Measurements from ENCODE around the gene GTF2IRD1.

GRCh38 chr7:74495112-74496086 lies 41.7 kb downstream of the GTF2IRD1 start:
- TF ChIP-seq, protein P1, sequence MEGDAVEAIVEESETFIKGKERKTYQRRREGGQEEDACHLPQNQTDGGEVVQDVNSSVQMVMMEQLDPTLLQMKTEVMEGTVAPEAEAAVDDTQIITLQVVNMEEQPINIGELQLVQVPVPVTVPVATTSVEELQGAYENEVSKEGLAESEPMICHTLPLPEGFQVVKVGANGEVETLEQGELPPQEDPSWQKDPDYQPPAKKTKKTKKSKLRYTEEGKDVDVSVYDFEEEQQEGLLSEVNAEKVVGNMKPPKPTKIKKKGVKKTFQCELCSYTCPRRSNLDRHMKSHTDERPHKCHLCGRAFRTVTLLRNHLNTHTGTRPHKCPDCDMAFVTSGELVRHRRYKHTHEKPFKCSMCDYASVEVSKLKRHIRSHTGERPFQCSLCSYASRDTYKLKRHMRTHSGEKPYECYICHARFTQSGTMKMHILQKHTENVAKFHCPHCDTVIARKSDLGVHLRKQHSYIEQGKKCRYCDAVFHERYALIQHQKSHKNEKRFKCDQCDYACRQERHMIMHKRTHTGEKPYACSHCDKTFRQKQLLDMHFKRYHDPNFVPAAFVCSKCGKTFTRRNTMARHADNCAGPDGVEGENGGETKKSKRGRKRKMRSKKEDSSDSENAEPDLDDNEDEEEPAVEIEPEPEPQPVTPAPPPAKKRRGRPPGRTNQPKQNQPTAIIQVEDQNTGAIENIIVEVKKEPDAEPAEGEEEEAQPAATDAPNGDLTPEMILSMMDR (IDR thresholded peaks at IDR 0.05), result no peak
- TF ChIP-seq, protein P2, sequence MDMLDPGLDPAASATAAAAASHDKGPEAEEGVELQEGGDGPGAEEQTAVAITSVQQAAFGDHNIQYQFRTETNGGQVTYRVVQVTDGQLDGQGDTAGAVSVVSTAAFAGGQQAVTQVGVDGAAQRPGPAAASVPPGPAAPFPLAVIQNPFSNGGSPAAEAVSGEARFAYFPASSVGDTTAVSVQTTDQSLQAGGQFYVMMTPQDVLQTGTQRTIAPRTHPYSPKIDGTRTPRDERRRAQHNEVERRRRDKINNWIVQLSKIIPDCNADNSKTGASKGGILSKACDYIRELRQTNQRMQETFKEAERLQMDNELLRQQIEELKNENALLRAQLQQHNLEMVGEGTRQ (IDR thresholded peaks at IDR 0.05; ENCODE audit: borderline replicate concordance, low read depth, low read length), result no peak
- TF ChIP-seq POLR2AphosphoS5 (IDR thresholded peaks at IDR 0.05; ENCODE audit: low read depth, low read length), result no peak
- TF ChIP-seq SMC3 (IDR thresholded peaks at IDR 0.05; ENCODE audit: low read depth, low read length), result no peak
- TF ChIP-seq TEAD4 (IDR thresholded peaks at IDR 0.05; ENCODE audit: borderline replicate concordance, insufficient read depth), result no peak
- no peak for TF ChIP-seq CHD2 (IDR thresholded peaks at IDR 0.05; ENCODE audit: low read length, partially characterized antibody)
- TF ChIP-seq, protein P3, sequence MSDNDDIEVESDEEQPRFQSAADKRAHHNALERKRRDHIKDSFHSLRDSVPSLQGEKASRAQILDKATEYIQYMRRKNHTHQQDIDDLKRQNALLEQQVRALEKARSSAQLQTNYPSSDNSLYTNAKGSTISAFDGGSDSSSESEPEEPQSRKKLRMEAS (IDR thresholded peaks at IDR 0.05; ENCODE audit: low read depth), result no peak
- no peak for TF ChIP-seq NFIC (IDR thresholded peaks at IDR 0.05; ENCODE audit: borderline replicate concordance)
- no peak for TF ChIP-seq FOSL2 (IDR thresholded peaks at IDR 0.05; ENCODE audit: borderline replicate concordance, low read depth)
- TF ChIP-seq TAF1 (IDR thresholded peaks at IDR 0.05; ENCODE audit: borderline replicate concordance, low read depth, low read length), result no peak
- TF ChIP-seq EP300 (IDR thresholded peaks at IDR 0.05; ENCODE audit: borderline replicate concordance in 1 of 2, low read depth in 1 of 2, low read length in 1 of 2), result no peak
- TF ChIP-seq EZH2phosphoT487 (IDR thresholded peaks at IDR 0.05; ENCODE audit: borderline replicate concordance, low read depth), result no peak
- no peak for TF ChIP-seq RFX5 (IDR thresholded peaks at IDR 0.05; ENCODE audit: low read length)
